A549 (cell line): ENCODE data around the gene GSK3A. TPM values are rescaled to one million over a fixed set of nuclear protein-coding genes. Genes with fewer than 3 reads are reported as not detected.
A peak's percentile ranks its signal among the peaks of the same experiment; 100 is the strongest.

ENCODE experiments used
- ATAC-seq, 2 experiments: fragments of 200-7000 bp in 1 of 2; fragments of >200 bp in 1 of 2; cut with Nextera tagmentation in 1 of 2; cut with Tn5 transposase in 1 of 2; 3 replicates each; pipeline versions ENCODE4 v1.8.0 to v1.9.1; 2018 to 2020; ENCODE audit warnings: mild to moderate bottlenecking in 1 of 2, moderate library complexity in 1 of 2
- CTCF ChIA-PET: fragments of 300-600 bp; sonication (Branson Sonifier 250); formaldehyde crosslinking; extraction: SDS; loops from one replicate; lab custom pipeline; 2021; ENCODE audit warnings: antibody characterized with exemption, inconsistent platforms; lab: Yijun Ruan, JAX
- POLR2A ChIA-PET: fragments of 350-600 bp; formaldehyde crosslinking; extraction: SDS; loops from one replicate; lab custom pipeline; 2021; ENCODE audit warnings: antibody characterized with exemption, inconsistent platforms; lab: Yijun Ruan, JAX
- DNase-seq, 2 experiments: peaks; one replicate each; pipeline versions ENCODE4 v3.0.0 to v3.0.0-alpha.2; 2011 to 2016; ENCODE audit warnings: low read depth in 1 of 2, low spot score in 1 of 2
- FAIRE-seq: peaks from 2 replicates; lab custom pipeline; 2011; peaks lifted over from hg19 to GRCh38; lab: Jason Lieb, UNC
- H3K27ac ChIP-seq, 2 experiments: fragments of >200 bp; sonication (Bioruptor Twin); formaldehyde crosslinking; 3 replicates each; pipeline ENCODE4 v1.5.1; 2016 to 2017
- H3K4me1 ChIP-seq: fragments of >200 bp; sonication (Bioruptor Twin); formaldehyde crosslinking; 3 replicates; pipeline ENCODE4 v1.6.1; 2016
- H3K4me2 ChIP-seq: fragments of >200 bp; sonication (Bioruptor Twin); formaldehyde crosslinking; 3 replicates; pipeline ENCODE4 v1.6.1; 2016
- H3K4me3 ChIP-seq: fragments of >200 bp; sonication (Bioruptor Twin); formaldehyde crosslinking; 3 replicates; pipeline ENCODE4 v1.5.1; 2016
- H3K9me3 ChIP-seq: fragments of >200 bp; sonication (Bioruptor Twin); formaldehyde crosslinking; 3 replicates; pipeline ENCODE4 v1.6.1; 2016
- ATOH8 ChIP-seq: fragments of 250-450 bp; sonication (Bioruptor Pico); IDR thresholded peaks from 2 replicates; pipeline ENCODE4 v1.5.0; 2020; ENCODE audit warnings: low read depth, mild to moderate bottlenecking, moderate library complexity
- BCL3 ChIP-seq: fragments of >200 bp; sonication (Bioruptor Twin); formaldehyde crosslinking; IDR thresholded peaks from 3 replicates; pipeline ENCODE4 v1.6.1; 2016
- BHLHE40 ChIP-seq: IDR thresholded peaks from 2 replicates; pipeline ENCODE4 v1.6.1; 2012; ENCODE audit warnings: low read depth, low read length, inconsistent platforms
- CBX2 ChIP-seq: fragments of 200-600 bp; sonication (generic); IDR thresholded peaks from 2 replicates; pipeline ENCODE4 v1.6.1; 2016; ENCODE audit warnings: low read depth, mild to moderate bottlenecking, borderline replicate concordance
- CHD4 ChIP-seq: fragments of 200-600 bp; sonication (generic); IDR thresholded peaks from 2 replicates; pipeline ENCODE4 v1.6.1; 2016; ENCODE audit warnings: antibody characterized with exemption, mild to moderate bottlenecking, borderline replicate concordance
- ELK1 ChIP-seq: fragments of 150-350 bp; IDR thresholded peaks from 2 replicates; pipeline ENCODE4 v1.6.1; 2014; ENCODE audit warnings: low read depth, mild to moderate bottlenecking, low read length
- EP300 ChIP-seq, 2 experiments: fragments of >200 bp; sonication (Bioruptor Twin); formaldehyde crosslinking; IDR thresholded peaks; 2 replicates in 1 of 2; 3 replicates in 1 of 2; pipeline ENCODE4 v1.6.1; 2016 to 2017
- FOSB ChIP-seq: fragments of 250-450 bp; sonication (Bioruptor Pico); IDR thresholded peaks from 2 replicates; pipeline ENCODE4 v1.5.0; 2020; ENCODE audit warnings: mild to moderate bottlenecking, moderate library complexity
- HDAC2 ChIP-seq: fragments of 200-600 bp; sonication (generic); IDR thresholded peaks from 2 replicates; pipeline ENCODE4 v1.6.1; 2016
- HES2 ChIP-seq: fragments of >200 bp; sonication (Bioruptor Twin); formaldehyde crosslinking; IDR thresholded peaks from 2 replicates; pipeline ENCODE4 v1.6.1; 2016
- HEYL ChIP-seq: fragments of 250-450 bp; sonication (Bioruptor Pico); IDR thresholded peaks from 2 replicates; pipeline ENCODE4 v1.8.0; 2021; ENCODE audit warnings: mild to moderate bottlenecking, moderate library complexity
- HMGXB4 ChIP-seq: fragments of 250-450 bp; sonication (Bioruptor Pico); IDR thresholded peaks from 2 replicates; pipeline ENCODE4 v1.5.0; 2021; ENCODE audit warnings: mild to moderate bottlenecking, moderate library complexity, borderline replicate concordance
- HOXA7 ChIP-seq: fragments of 250-450 bp; sonication (Bioruptor Pico); IDR thresholded peaks from 2 replicates; pipeline ENCODE4 v1.5.0; 2020; ENCODE audit warnings: mild to moderate bottlenecking, moderate library complexity
- HOXB13 ChIP-seq: fragments of 250-450 bp; sonication (Bioruptor Pico); IDR thresholded peaks from 2 replicates; pipeline ENCODE4 v1.5.0; 2020; ENCODE audit warnings: low read depth, mild to moderate bottlenecking, moderate library complexity
- HOXB5 ChIP-seq: fragments of 250-450 bp; sonication (Bioruptor Pico); IDR thresholded peaks from 2 replicates; pipeline ENCODE4 v1.5.0; 2020; ENCODE audit warnings: mild to moderate bottlenecking, moderate library complexity
- KDM5A ChIP-seq: fragments of 200-600 bp; sonication (generic); IDR thresholded peaks from 2 replicates; pipeline ENCODE4 v1.6.1; 2016; ENCODE audit warnings: antibody characterized with exemption, mild to moderate bottlenecking
- MAFK ChIP-seq: fragments of 450-650 bp; IDR thresholded peaks from 2 replicates; pipeline ENCODE4 v1.6.1; 2014; ENCODE audit not compliant: partially characterized antibody
- MAX ChIP-seq: IDR thresholded peaks from 2 replicates; pipeline ENCODE4 v1.6.1; 2012
- MYC ChIP-seq: IDR thresholded peaks from 2 replicates; pipeline ENCODE4 v1.6.1; 2012; ENCODE audit warnings: mild to moderate bottlenecking, inconsistent platforms, low read length, improper control_type of control experiment, borderline replicate concordance
- PBX3 ChIP-seq: IDR thresholded peaks from 2 replicates; pipeline ENCODE4 v1.6.1; 2012
- PHF8 ChIP-seq: fragments of 200-600 bp; sonication (generic); IDR thresholded peaks from 2 replicates; pipeline ENCODE4 v1.6.1; 2016; ENCODE audit warnings: low read depth, mild to moderate bottlenecking, antibody characterized with exemption, moderate library complexity, borderline replicate concordance
- POLR2A ChIP-seq: IDR thresholded peaks from 2 replicates; pipeline ENCODE4 v1.6.1; 2012; ENCODE audit warnings: mild to moderate bottlenecking, low read length
- RARB ChIP-seq: fragments of 250-450 bp; sonication (Bioruptor Pico); IDR thresholded peaks from 2 replicates; pipeline ENCODE4 v1.8.0; 2021; ENCODE audit warnings: mild to moderate bottlenecking, moderate library complexity
- RCOR1 ChIP-seq: fragments of 150-350 bp; IDR thresholded peaks from 2 replicates; pipeline ENCODE4 v1.6.1; 2014; ENCODE audit warnings: antibody characterized with exemption, low read length, low read depth
- RFX5 ChIP-seq: fragments of 450-650 bp; IDR thresholded peaks from 2 replicates; pipeline ENCODE4 v1.7.1; 2014; ENCODE audit warnings: antibody characterized with exemption, mild to moderate bottlenecking, moderate library complexity
- RNF2 ChIP-seq: fragments of 200-600 bp; sonication (generic); IDR thresholded peaks from 2 replicates; pipeline ENCODE4 v1.6.1; 2016; ENCODE audit warnings: low read depth, mild to moderate bottlenecking, antibody characterized with exemption, moderate library complexity, borderline replicate concordance
- SMC3 ChIP-seq: fragments of >200 bp; sonication (Bioruptor Twin); formaldehyde crosslinking; IDR thresholded peaks from 3 replicates; pipeline ENCODE4 v1.6.1; 2018; ENCODE audit warnings: inconsistent platforms
- SREBF2 ChIP-seq: fragments of 450-650 bp; IDR thresholded peaks from 2 replicates; pipeline ENCODE4 v1.6.1; 2014; ENCODE audit warnings: mild to moderate bottlenecking, moderate library complexity
- ZC3H11A ChIP-seq: fragments of 450-650 bp; IDR thresholded peaks from 2 replicates; pipeline ENCODE4 v1.6.1; 2014; ENCODE audit warnings: antibody characterized with exemption, mild to moderate bottlenecking
- ZFP36 ChIP-seq: fragments of 450-650 bp; IDR thresholded peaks from 2 replicates; pipeline ENCODE4 v1.6.1; 2014; ENCODE audit warnings: borderline replicate concordance; ENCODE audit not compliant: partially characterized antibody
- ZNF302 ChIP-seq: fragments of 250-450 bp; sonication (Bioruptor Pico); IDR thresholded peaks from 2 replicates; pipeline ENCODE4 v1.9.0; 2021; ENCODE audit warnings: inconsistent platforms, mild to moderate bottlenecking, moderate library complexity
- ZSCAN20 ChIP-seq: fragments of 250-450 bp; sonication (Bioruptor Pico); IDR thresholded peaks from 2 replicates; pipeline ENCODE4 v1.8.0; 2022; ENCODE audit warnings: mild to moderate bottlenecking, moderate library complexity
- WGBS: methylation state at CpG from one replicate; pipeline ENCODE4 v1.1.6; 2017; ENCODE audit errors: missing lambda C conversion rate; 5-methylcytosine and 5-hydroxymethylcytosine counted together
- polyA plus RNA-seq, 4 experiments: library from polyadenylated mRNA; depleted of rRNA in 3 of 4; stranded (reverse); fragments of >200 nt; fragmentation: RNase III in 1 of 4; extraction: RNeasy Plus Mini Kit Qiagen cat#74134 plus additional on column Dnase treatment in 1 of 4; gene quantifications; 2 replicates in 3 of 4; 3 replicates in 1 of 4; pipeline ENCODE4 v1.2.3, GENCODE V29; 2011 to 2017

Gene GSK3A
- polyA plus RNA-seq, 2 of the 4 experiments (the other 2 are of a cell fraction): 55.2 to 85.1 TPM

- ChIA-PET POLR2A (interaction anchor here (0.7 to 2.1 kb wide), 7 partner anchors 10 to 180 kb away, joined by 3 to 17 read pairs (median 3); partner anchors contain the start of genes GSK3A and ZNF574), CTCF (interaction anchor here (0.6 to 5.4 kb wide), 14 partner anchors 9 to 165 kb away, joined by 3 to 82 read pairs (median 4); partner anchors contain the start of genes GSK3A, PAFAH1B3 and POU2F2)
- Histone ChIP-seq H3K4me2 (peak overlapping the region; percentile 92), H3K4me1 (peaks cover 37% of the 10 kb centered on the region), H3K4me3 (peak overlapping the region; percentile 94), H3K27ac (peak overlapping the region; percentile 94 to 96), H3K9me3 (no peaks in the 10 kb centered on the region)
- peak; percentile 91 for FAIRE-seq
- peak; percentile 80 to 84 for DNase-seq
- peak; percentile 37 to 61 for ATAC-seq
- WGBS: 6% methylated on average over 35 of the region's 38 CpGs
- TF ChIP-seq ZNF302 (CRISPR knock-in tag) (no peak), RCOR1 (peak; percentile 32; the same call in 1 of the 2 replicates), BHLHE40 (no peak), ELK1 (0 out of 2 replicates have a peak, but pooled peaks have one; percentile 19), BCL3 (no peak), PBX3 (no peak), HMGXB4 (CRISPR knock-in tag) (no peak), EP300 (IDR thresholded peaks at IDR 0.05) (no peak), PHF8 (no peak), ZC3H11A (no peak; the same call in 1 of the 2 replicates), FOSB (CRISPR knock-in tag) (no peak), HOXB13 (CRISPR knock-in tag) (no peak), ZSCAN20 (no peak), SREBF2 (no peak), HOXB5 (CRISPR knock-in tag) (no peak), RARB (CRISPR knock-in tag) (no peak), KDM5A (no peak), ZFP36 (no peak), RFX5 (no peak; the same call in 1 of the 2 replicates), CHD4 (no peak), MAX (peak; percentile 18; the same call in 1 of the 2 replicates), HEYL (CRISPR knock-in tag) (no peak), ATOH8 (no peak), SMC3 (no peak), HOXA7 (no peak), POLR2A (peak; percentile 29; the same call in 1 of the 2 replicates), MAFK (no peak), CBX2 (no peak), RNF2 (no peak), MYC (no peak), HES2 (no peak), HDAC2 (no peak)
Measured at GRCh38 chr19:42255766-42256745, 13.7 kb upstream of the GSK3A start.
